Parathyroid adenoma (tissue), 2 donors: Measurements from ENCODE around the gene ANKRD55.

ENCODE experiments used
- H2AFZ ChIP-seq: fragments of 300-600 bp; sonication (generic); one replicate; pipeline ENCODE4 v1.7.0; 2017; ENCODE audit warnings: antibody characterized with exemption, mild to moderate bottlenecking
- H3K27ac ChIP-seq: fragments of 300-600 bp; sonication (generic); one replicate; pipeline ENCODE4 v1.7.0; 2017
- H3K27me3 ChIP-seq: fragments of 300-600 bp; sonication (generic); one replicate; pipeline ENCODE4 v1.7.0; 2017; ENCODE audit warnings: low read length; ENCODE audit not compliant: control insufficient read depth, insufficient read depth
- H3K36me3 ChIP-seq: fragments of 300-600 bp; sonication (generic); one replicate; pipeline ENCODE4 v1.7.0; 2017; ENCODE audit warnings: low read length; ENCODE audit not compliant: control insufficient read depth, insufficient read depth
- H3K4me1 ChIP-seq: fragments of 300-600 bp; sonication (generic); one replicate; pipeline ENCODE4 v1.7.0; 2017; ENCODE audit warnings: control low read depth
- H3K4me2 ChIP-seq: fragments of 300-600 bp; sonication (generic); one replicate; pipeline ENCODE4 v1.7.0; 2017; ENCODE audit warnings: low read length
- H3K4me3 ChIP-seq: fragments of 300-600 bp; sonication (generic); one replicate; pipeline ENCODE4 v1.7.0; 2017; ENCODE audit warnings: low read depth, low read length
- H3K79me2 ChIP-seq: fragments of 300-600 bp; sonication (generic); one replicate; pipeline ENCODE4 v1.7.0; 2017; ENCODE audit warnings: control low read depth
- H3K9ac ChIP-seq: fragments of 300-600 bp; sonication (generic); one replicate; pipeline ENCODE4 v1.7.0; 2017; ENCODE audit warnings: mild to moderate bottlenecking
- H3K9me3 ChIP-seq: fragments of 300-600 bp; sonication (generic); one replicate; pipeline ENCODE4 v1.7.0; 2017; ENCODE audit warnings: low read length; ENCODE audit not compliant: control insufficient read depth
- CTCF ChIP-seq: fragments of 300-600 bp; sonication (generic); IDR thresholded peaks from one replicate; pipeline ENCODE4 v1.7.0; 2017; ENCODE audit warnings: antibody characterized with exemption, mild to moderate bottlenecking
- donor health status: primary hyperparathyroidism.

The ANKRD55 gene

GRCh38 chr5:56195016-56195415, 38.1 kb downstream of the ANKRD55 start:
- H3K36me3 ChIP-seq, result no peaks in the 10 kb centered on the region
- TF ChIP-seq CTCF, result no peak
- no peak overlapping the region for H2AFZ ChIP-seq
- no peaks in the 10 kb centered on the region for H3K4me1 ChIP-seq
- no peaks in the 10 kb centered on the region for H3K79me2 ChIP-seq
- no peak overlapping the region for H3K4me2 ChIP-seq
- H3K27me3 ChIP-seq, result no peaks in the 10 kb centered on the region
- no peak overlapping the region for H3K27ac ChIP-seq
- no peak overlapping the region for H3K9ac ChIP-seq
- no peaks in the 10 kb centered on the region for H3K9me3 ChIP-seq
- H3K4me3 ChIP-seq, result no peak overlapping the region

- H3K36me3 ChIP-seq, result no peaks in the 10 kb centered on the region
- no peak for TF ChIP-seq CTCF
- no peaks in the 10 kb centered on the region for H3K79me2 ChIP-seq
- no peaks in the 10 kb centered on the region for H3K9me3 ChIP-seq
- no peak overlapping the region for H3K27ac ChIP-seq
- H3K27me3 ChIP-seq, result no peaks in the 10 kb centered on the region
- H3K4me2 ChIP-seq, result no peak overlapping the region
- H2AFZ ChIP-seq, result no peak overlapping the region
- H3K9ac ChIP-seq, result no peak overlapping the region
- no peaks in the 10 kb centered on the region for H3K4me1 ChIP-seq
- H3K4me3 ChIP-seq, result no peak overlapping the region
Observed at GRCh38 chr5:56192246-56192645, 40.9 kb downstream of the ANKRD55 start.

DNA sequence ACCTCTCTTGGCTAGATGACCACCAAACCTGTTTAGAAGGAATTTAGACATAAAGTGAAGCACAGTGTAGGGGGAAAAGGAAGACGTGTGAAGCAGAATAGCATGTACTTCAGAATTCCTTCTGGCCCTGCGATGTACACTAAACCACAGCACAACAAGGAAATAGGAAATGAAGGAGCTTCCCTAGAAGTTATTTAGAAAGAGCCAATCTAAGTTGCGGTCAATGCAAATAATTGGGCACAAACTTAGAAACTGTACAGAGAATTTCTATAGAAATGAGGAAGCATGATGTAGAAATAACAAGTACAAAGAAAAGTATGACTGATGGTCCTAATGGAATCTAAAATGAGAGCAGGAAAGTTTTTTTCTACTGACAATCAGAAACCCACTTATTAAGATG, 41.5 kb downstream of the ANKRD55 start:
- Histone ChIP-seq H3K36me3 (no peaks in the 10 kb centered on the region), H3K79me2 (no peaks in the 10 kb centered on the region), H3K4me3 (no peak overlapping the region), H3K27me3 (no peaks in the 10 kb centered on the region), H3K27ac (no peak overlapping the region), H3K9ac (no peak overlapping the region), H2AFZ (no peak overlapping the region), H3K9me3 (no peaks in the 10 kb centered on the region), H3K4me1 (no peaks in the 10 kb centered on the region), H3K4me2 (no peak overlapping the region)
- no peak for TF ChIP-seq CTCF

DNA sequence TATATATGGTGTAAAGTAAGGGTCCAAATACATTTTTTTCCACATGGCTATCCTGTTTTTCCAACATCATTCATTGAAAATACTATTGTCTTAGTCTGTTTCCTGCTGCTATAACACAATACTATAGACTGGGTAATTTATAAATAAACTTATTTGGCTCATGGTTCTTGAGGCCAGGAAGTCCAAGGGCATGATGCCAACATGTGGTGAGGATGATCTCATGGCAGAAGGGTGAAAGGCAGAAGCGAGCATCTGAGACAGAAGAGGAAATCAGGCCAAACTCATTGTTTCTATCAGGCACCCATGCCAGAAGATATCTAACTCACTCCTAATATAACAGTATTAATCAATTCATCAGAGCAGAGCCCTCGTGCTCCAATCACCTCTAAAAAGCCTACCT, 42.6 kb downstream of the ANKRD55 start:
- Histone ChIP-seq H3K4me1 (no peaks in the 10 kb centered on the region), H3K79me2 (no peaks in the 10 kb centered on the region), H3K9ac (no peak overlapping the region), H3K36me3 (no peaks in the 10 kb centered on the region), H3K4me3 (no peak overlapping the region), H2AFZ (no peak overlapping the region), H3K27me3 (no peaks in the 10 kb centered on the region), H3K9me3 (no peaks in the 10 kb centered on the region), H3K4me2 (no peak overlapping the region), H3K27ac (no peak overlapping the region)
- TF ChIP-seq CTCF, result no peak

DNA sequence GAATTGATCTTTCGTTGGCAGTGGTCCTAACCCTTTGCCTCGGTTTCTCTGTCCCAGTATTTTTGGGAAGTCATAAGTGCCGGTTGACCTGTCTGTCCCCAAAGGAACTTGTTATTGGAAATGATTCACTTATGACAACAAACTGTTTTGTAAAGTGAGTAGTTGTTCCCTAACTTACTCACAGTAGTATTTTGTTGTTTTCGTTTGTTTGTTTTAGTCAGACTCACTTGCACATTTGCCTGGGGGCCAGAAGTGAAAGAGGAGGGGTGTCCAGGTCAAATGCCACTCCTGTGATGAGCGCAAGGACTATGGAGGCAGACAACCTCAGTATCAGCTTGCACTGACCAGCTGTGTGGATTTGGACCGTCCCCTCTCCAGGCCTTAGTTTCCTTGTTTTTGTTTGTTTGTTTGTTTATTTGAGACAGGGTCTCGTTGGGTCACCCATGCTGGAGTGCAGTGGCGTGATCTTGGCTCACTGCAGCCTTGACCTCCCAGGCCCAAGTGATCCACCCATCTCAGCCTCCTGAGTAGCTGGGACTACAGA, 47.3 kb downstream of the ANKRD55 start:
- no peak for TF ChIP-seq CTCF
- no peaks in the 10 kb centered on the region for H3K36me3 ChIP-seq
- H3K9ac ChIP-seq, result no peak overlapping the region
- no peak overlapping the region for H2AFZ ChIP-seq
- no peak overlapping the region for H3K27ac ChIP-seq
- H3K9me3 ChIP-seq, result no peaks in the 10 kb centered on the region
- no peaks in the 10 kb centered on the region for H3K27me3 ChIP-seq
- H3K4me1 ChIP-seq, result peaks cover 3% of the 10 kb centered on the region
- no peaks in the 10 kb centered on the region for H3K79me2 ChIP-seq
- no peak overlapping the region for H3K4me2 ChIP-seq
- H3K4me3 ChIP-seq, result no peak overlapping the region
